ENCODE results near the gene TMEM30B. TPM values are rescaled to one million over a fixed set of nuclear protein-coding genes. Genes with fewer than 3 reads are reported as not detected.

TMEM30B gene
- total and polyA plus RNA-seq, 9 of the 15 experiments (the other 6 are each of a cell fraction or from before 2014, with no cell fraction given): 0.04 TPM; not detected in 8

DNA sequence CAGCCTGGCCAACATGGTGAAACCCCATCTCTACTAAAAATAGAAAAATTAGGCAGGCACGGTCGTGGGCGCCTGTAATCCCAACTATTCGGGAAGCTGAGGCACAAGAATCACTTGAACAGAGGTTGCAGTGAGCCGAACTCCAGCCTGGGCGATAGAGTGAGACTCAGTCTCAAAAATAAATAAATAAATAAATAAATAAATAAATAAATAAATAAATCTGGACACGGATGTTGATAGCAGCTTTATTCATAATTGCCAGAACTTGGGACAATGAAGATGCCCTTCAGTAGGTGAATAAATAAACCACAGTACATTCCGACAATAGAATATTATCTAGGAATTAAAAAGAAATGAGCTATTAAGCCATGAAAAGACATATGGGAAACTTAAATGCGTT is 31.1 kb downstream of the TMEM30B start (continued):
- TF ChIP-seq, protein P1, sequence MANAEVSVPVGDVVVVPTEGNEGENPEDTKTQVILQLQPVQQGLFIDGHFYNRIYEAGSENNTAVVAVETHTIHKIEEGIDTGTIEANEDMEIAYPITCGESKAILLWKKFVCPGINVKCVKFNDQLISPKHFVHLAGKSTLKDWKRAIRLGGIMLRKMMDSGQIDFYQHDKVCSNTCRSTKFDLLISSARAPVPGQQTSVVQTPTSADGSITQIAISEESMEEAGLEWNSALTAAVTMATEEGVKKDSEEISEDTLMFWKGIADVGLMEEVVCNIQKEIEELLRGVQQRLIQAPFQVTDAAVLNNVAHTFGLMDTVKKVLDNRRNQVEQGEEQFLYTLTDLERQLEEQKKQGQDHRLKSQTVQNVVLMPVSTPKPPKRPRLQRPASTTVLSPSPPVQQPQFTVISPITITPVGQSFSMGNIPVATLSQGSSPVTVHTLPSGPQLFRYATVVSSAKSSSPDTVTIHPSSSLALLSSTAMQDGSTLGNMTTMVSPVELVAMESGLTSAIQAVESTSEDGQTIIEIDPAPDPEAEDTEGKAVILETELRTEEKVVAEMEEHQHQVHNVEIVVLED (CRISPR knock-in tag; IDR thresholded peaks at IDR 0.05): no peak

DNA sequence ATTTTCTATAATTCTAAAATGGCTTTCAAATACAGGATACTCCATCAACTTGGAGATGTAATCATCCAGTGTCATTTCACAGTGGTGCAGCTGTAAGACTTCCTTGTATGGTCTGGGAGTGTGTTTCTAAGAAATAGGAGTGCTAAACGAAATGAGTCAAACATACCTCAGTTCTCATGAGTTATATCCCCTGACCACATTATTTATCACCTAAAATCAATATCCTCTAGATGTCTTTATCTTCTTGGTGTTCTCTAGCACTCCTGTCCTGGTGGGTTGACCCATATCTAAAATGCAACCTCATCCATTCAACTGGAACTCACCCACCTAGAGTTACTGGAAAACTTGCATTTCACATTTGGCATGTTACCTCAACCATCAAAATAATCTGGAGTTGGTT is 33.2 kb downstream of the TMEM30B start:
- Histone ChIP-seq H3K4me3 (no peak overlapping the region), H3K4me1 (replicated peaks in 1 of 2; ENCODE audit: control insufficient read depth in 2 of 2, insufficient read depth in 2 of 2, low read length in 2 of 2) (no peaks in the 10 kb centered on the region), H3K4me2 (ENCODE audit: insufficient read depth, low read length) (no peak overlapping the region), H3K9me3 (replicated peaks; ENCODE audit: control insufficient read depth, insufficient read depth, low read depth, low read length) (no peaks in the 10 kb centered on the region), H3K9me1 (ENCODE audit: control insufficient read depth, insufficient read depth, low read length) (no peaks in the 10 kb centered on the region), H3K36me3 (ENCODE audit: control insufficient read depth, insufficient read depth, low read length) (no peaks in the 10 kb centered on the region), H3K27me3 (ENCODE audit: control insufficient read depth in 2 of 2, insufficient read depth in 2 of 2, low read length in 2 of 2) (peaks cover 0 to 5% of the 10 kb centered on the region in 2 experiments; a peak in 3 of 5 replicates), H3K27ac (ENCODE audit: extremely low read depth, low read depth, low read length) (no peak overlapping the region), H2AFZ (ENCODE audit: low read depth, low read length) (no peak overlapping the region), H3K9ac (ENCODE audit: insufficient read depth in 1 of 2, low read depth in 2 of 2, low read length in 2 of 2) (no peak overlapping the region), H3K79me2 (ENCODE audit: control insufficient read depth, insufficient read depth, low read length) (no peaks in the 10 kb centered on the region), H4K20me1 (replicated peaks; ENCODE audit: control insufficient read depth, insufficient read depth, low read length) (no peaks in the 10 kb centered on the region)
- FAIRE-seq (no peak), DNase-seq (ENCODE audit: extremely low read depth in 1 of 4, low spot score in 3 of 4) (no peak), ATAC-seq (no peak)
- in situ Hi-C loops (cut with MboI) (no loop called here), intact Hi-C loops (cut with micrococcal nuclease) (no loop called here)
- ChIA-PET CTCF (ENCODE audit: low intra/inter-chr PET ratio) (no interaction called here), POLR2A (no interaction called here)
- WGBS (ENCODE audit: insufficient coverage, low coverage, missing lambda C conversion rate): 0% methylated on average over 1 of the region's 1 CpG
- BruUV-seq (replicated peaks): no TSS peak
- no peak for TF ChIP-seq FOSL1 (tag; conservative IDR thresholded peaks at IDR 0.05)
- TF ChIP-seq, protein P2, sequence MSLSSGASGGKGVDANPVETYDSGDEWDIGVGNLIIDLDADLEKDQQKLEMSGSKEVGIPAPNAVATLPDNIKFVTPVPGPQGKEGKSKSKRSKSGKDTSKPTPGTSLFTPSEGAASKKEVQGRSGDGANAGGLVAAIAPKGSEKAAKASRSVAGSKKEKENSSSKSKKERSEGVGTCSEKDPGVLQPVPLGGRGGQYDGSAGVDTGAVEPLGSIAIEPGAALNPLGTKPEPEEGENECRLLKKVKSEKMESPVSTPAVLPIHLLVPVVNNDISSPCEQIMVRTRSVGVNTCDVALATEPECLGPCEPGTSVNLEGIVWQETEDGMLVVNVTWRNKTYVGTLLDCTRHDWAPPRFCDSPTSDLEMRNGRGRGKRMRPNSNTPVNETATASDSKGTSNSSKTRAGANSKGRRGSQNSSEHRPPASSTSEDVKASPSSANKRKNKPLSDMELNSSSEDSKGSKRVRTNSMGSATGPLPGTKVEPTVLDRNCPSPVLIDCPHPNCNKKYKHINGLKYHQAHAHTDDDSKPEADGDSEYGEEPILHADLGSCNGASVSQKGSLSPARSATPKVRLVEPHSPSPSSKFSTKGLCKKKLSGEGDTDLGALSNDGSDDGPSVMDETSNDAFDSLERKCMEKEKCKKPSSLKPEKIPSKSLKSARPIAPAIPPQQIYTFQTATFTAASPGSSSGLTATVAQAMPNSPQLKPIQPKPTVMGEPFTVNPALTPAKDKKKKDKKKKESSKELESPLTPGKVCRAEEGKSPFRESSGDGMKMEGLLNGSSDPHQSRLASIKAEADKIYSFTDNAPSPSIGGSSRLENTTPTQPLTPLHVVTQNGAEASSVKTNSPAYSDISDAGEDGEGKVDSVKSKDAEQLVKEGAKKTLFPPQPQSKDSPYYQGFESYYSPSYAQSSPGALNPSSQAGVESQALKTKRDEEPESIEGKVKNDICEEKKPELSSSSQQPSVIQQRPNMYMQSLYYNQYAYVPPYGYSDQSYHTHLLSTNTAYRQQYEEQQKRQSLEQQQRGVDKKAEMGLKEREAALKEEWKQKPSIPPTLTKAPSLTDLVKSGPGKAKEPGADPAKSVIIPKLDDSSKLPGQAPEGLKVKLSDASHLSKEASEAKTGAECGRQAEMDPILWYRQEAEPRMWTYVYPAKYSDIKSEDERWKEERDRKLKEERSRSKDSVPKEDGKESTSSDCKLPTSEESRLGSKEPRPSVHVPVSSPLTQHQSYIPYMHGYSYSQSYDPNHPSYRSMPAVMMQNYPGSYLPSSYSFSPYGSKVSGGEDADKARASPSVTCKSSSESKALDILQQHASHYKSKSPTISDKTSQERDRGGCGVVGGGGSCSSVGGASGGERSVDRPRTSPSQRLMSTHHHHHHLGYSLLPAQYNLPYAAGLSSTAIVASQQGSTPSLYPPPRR (CRISPR knock-in tag; IDR thresholded peaks at IDR 0.05; ENCODE audit: borderline replicate concordance): no peak
- TF ChIP-seq, protein P3, sequence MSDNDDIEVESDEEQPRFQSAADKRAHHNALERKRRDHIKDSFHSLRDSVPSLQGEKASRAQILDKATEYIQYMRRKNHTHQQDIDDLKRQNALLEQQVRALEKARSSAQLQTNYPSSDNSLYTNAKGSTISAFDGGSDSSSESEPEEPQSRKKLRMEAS (CRISPR knock-in tag; IDR thresholded peaks at IDR 0.05): no peak
- TF ChIP-seq, protein P4, sequence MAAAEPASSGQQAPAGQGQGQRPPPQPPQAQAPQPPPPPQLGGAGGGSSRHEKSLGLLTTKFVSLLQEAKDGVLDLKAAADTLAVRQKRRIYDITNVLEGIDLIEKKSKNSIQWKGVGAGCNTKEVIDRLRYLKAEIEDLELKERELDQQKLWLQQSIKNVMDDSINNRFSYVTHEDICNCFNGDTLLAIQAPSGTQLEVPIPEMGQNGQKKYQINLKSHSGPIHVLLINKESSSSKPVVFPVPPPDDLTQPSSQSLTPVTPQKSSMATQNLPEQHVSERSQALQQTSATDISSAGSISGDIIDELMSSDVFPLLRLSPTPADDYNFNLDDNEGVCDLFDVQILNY (CRISPR knock-in tag; IDR thresholded peaks at IDR 0.05): no peak
- no peak for TF ChIP-seq ZNF23 (CRISPR knock-in tag; IDR thresholded peaks at IDR 0.05)
- TF ChIP-seq, protein P5, sequence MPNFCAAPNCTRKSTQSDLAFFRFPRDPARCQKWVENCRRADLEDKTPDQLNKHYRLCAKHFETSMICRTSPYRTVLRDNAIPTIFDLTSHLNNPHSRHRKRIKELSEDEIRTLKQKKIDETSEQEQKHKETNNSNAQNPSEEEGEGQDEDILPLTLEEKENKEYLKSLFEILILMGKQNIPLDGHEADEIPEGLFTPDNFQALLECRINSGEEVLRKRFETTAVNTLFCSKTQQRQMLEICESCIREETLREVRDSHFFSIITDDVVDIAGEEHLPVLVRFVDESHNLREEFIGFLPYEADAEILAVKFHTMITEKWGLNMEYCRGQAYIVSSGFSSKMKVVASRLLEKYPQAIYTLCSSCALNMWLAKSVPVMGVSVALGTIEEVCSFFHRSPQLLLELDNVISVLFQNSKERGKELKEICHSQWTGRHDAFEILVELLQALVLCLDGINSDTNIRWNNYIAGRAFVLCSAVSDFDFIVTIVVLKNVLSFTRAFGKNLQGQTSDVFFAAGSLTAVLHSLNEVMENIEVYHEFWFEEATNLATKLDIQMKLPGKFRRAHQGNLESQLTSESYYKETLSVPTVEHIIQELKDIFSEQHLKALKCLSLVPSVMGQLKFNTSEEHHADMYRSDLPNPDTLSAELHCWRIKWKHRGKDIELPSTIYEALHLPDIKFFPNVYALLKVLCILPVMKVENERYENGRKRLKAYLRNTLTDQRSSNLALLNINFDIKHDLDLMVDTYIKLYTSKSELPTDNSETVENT (CRISPR knock-in tag; IDR thresholded peaks at IDR 0.05): no peak
- TF ChIP-seq NR2C2 (CRISPR knock-in tag; IDR thresholded peaks at IDR 0.05): no peak
- TF ChIP-seq NR2C2 (tag; IDR thresholded peaks at IDR 0.05): no peak
- TF ChIP-seq ZBTB17 (CRISPR knock-in tag; IDR thresholded peaks at IDR 0.05): no peak
- TF ChIP-seq ZNF224 (CRISPR knock-in tag; IDR thresholded peaks at IDR 0.05): no peak

Measured in K562 (cell line).